Measurements from ENCODE around the gene SHISAL2A. TPM values are rescaled to one million over a fixed set of nuclear protein-coding genes. Genes with fewer than 3 reads are reported as not detected.
A peak's percentile ranks its signal among the peaks of the same experiment; 100 is the strongest.

The SHISAL2A gene
- total RNA-seq, 1 donor from 2014 or later, result 1.4 TPM

DNA sequence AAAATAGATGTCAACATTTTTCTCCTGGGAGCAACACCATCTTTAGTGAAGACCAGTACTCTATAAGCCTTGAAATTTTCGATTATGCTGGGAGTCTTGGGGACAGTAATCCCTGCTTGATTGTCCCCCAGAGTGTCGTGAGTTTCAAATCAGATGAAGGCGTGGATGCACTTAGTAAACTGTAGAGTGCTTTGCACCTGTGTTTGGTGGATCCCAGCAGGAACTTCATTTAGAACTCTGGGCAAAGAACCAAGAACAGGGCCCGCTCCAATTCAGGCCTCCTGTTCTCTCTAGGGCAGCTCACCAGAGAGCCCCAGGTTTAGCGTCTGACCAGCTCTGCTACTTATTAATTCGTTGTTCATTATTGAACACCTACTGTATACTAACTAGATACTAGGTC, 29.3 kb upstream of the SHISAL2A start:
- Mint-ChIP-seq H3K27ac (peak overlapping the region; percentile 90), H3K4me3 (peak overlapping the region; percentile 73)

DNA sequence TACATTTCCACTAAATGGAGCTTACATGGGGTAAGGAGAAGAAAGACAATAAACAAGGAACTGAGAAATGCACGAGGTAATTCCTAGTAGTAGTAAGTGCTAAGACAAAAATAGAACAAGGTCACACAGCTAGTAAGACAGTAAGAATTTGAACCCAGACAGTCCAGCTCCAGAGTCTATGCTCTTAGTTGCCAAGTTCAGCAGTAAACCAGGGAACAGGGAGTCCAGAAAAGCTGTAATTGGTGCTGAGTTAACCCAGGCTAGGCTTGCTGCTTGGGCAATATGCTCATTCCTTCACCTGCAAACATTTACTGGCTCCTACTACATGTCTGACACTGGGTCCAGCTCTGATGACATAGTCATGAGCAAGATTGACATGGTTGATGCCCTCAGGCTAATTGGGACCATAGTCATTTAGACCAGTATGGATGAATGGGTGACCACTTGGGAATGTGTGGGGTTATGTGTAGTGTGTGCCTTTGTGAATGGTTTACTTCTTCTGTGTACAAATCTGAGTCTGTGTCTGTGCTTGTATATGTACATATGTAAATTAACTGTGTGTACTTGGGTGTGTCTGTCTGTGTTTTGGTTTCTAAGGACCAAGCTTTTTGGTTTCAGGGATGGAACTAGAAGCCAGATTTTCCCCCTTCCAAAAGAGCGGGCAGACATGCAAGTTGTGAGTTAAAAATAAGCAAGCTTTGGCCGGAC, 28.8 kb upstream of the SHISAL2A start:
- DNase-seq (ENCODE audit: low spot score in 2 of 2, unreplicated experiment in 2 of 2), result no peak
- H3K9me3 Mint-ChIP-seq, result no peaks in the 10 kb centered on the region
- peaks cover 24% of the 10 kb centered on the region for H3K36me3 Mint-ChIP-seq
- H3K27me3 Mint-ChIP-seq (ENCODE audit: low read depth), result no peaks in the 10 kb centered on the region
- TF ChIP-seq, protein P1, sequence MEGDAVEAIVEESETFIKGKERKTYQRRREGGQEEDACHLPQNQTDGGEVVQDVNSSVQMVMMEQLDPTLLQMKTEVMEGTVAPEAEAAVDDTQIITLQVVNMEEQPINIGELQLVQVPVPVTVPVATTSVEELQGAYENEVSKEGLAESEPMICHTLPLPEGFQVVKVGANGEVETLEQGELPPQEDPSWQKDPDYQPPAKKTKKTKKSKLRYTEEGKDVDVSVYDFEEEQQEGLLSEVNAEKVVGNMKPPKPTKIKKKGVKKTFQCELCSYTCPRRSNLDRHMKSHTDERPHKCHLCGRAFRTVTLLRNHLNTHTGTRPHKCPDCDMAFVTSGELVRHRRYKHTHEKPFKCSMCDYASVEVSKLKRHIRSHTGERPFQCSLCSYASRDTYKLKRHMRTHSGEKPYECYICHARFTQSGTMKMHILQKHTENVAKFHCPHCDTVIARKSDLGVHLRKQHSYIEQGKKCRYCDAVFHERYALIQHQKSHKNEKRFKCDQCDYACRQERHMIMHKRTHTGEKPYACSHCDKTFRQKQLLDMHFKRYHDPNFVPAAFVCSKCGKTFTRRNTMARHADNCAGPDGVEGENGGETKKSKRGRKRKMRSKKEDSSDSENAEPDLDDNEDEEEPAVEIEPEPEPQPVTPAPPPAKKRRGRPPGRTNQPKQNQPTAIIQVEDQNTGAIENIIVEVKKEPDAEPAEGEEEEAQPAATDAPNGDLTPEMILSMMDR (IDR thresholded peaks at IDR 0.05; ENCODE audit: unreplicated experiment), result no peak
- peaks cover 25% of the 10 kb centered on the region for H3K4me1 Mint-ChIP-seq
- H3K4me3 Mint-ChIP-seq, result no peak overlapping the region
- H3K27ac Mint-ChIP-seq, result no peak overlapping the region

More for the DNA sequence above, 29.3 kb upstream of the SHISAL2A start:
- Mint-ChIP-seq H3K36me3 (peaks cover 22% of the 10 kb centered on the region), H3K9me3 (no peaks in the 10 kb centered on the region), H3K4me1 (peaks cover 25% of the 10 kb centered on the region), H3K27me3 (ENCODE audit: low read depth) (no peaks in the 10 kb centered on the region)
- TF ChIP-seq, protein P1 (IDR thresholded peaks at IDR 0.05; ENCODE audit: unreplicated experiment), result no peak
- no peak for DNase-seq (ENCODE audit: low spot score in 2 of 2, unreplicated experiment in 2 of 2)

DNA sequence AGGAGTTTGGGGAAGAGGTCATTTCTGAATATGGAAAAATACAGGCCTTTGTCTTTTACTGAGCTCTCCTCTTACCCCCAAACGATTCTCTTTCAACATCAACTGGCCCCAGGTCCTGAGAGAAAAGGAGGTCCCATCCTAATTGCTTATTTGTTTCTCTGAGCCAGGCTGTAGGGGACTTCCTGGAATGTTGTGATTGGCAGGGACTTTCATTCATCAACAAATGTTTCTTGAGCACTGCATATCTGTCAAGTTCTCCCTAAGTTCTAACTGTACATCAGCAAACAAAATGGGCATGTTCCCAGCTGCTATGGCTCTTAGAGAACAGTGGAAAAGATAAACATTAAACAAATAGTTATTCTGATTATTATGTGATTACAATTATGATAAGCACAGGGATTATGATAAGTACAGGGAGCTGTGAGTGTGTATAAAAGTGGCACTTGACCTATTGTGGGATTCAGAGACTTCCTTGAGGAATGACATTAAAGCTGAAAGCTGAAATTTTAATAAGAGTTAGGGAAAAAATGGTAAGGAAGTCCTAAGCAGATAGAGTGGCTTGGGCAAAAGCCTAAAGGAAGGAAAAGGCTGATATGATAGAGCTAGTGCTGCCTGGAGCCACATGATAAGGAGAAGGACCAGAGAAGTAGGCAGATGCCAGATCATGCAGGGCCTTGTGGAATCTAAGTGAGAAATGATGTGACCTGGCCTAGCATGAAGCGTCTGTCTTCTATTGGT, 19.2 kb upstream of the SHISAL2A start:
- no peak overlapping the region for H3K27ac Mint-ChIP-seq
- H3K4me3 Mint-ChIP-seq, result no peak overlapping the region
- DNase-seq (ENCODE audit: low spot score in 2 of 2, unreplicated experiment in 2 of 2), result no peak

DNA sequence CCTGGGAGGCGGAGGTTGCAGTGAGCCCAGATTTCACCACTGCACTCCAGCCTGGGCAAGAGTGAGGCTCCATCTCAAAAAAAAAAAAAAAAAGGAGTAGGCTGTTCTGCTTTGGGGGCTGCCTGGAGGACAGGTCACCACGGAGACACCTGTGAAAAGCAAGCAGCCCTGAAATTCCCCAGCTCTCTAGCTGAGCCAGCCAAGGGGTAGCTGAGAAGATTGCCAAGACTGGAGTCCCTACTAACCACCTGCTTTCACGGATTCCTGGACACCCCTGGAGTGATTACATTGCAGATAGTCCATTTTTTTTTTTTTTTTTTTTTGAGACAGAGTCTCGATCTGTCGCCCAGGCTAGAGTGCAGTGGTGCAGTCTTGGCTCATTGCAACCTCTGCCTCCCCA, 18.3 kb upstream of the SHISAL2A start:
- peaks cover 16% of the 10 kb centered on the region for H3K36me3 Mint-ChIP-seq
- no peaks in the 10 kb centered on the region for H3K27me3 Mint-ChIP-seq (ENCODE audit: low read depth)
- no peak for DNase-seq (ENCODE audit: low spot score in 2 of 2, unreplicated experiment in 2 of 2)
- H3K4me3 Mint-ChIP-seq, result no peak overlapping the region
- TF ChIP-seq, protein P1 (IDR thresholded peaks at IDR 0.05; ENCODE audit: unreplicated experiment), result no peak
- no peaks in the 10 kb centered on the region for H3K9me3 Mint-ChIP-seq
- no peak overlapping the region for H3K27ac Mint-ChIP-seq
- H3K4me1 Mint-ChIP-seq, result no peaks in the 10 kb centered on the region

More for the DNA sequence above, 19.2 kb upstream of the SHISAL2A start:
- TF ChIP-seq, protein P1 (IDR thresholded peaks at IDR 0.05; ENCODE audit: unreplicated experiment), result no peak
- Mint-ChIP-seq H3K9me3 (no peaks in the 10 kb centered on the region), H3K27me3 (ENCODE audit: low read depth) (no peaks in the 10 kb centered on the region), H3K4me1 (no peaks in the 10 kb centered on the region), H3K36me3 (peaks cover 16% of the 10 kb centered on the region)

DNA sequence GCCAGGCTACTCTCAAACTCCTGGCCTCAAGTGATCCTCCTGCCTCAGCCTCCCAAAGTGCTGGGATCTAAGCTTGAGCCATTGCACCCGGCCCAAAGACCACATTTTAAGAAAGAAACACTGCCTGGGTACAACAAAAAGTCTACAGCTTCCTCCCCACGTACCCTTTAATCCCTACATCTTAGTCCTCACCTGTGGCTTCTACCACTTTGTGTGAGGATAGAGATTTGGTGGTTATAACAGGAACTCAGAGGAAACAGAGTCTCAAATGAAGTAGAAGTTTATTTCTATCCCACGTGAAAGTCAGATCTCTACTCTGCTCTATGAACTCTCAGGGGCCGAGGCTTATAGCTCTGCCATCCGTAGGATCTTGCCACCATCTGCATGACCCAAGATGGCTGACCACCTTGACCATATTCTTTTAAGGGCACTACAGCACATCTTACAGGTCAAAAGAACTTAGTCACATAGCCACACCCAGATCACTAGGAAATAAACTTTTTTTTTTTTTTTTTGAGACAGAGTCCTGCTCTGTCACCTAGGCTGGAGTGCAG, 17.4 kb upstream of the SHISAL2A start:
- Mint-ChIP-seq H3K9me3 (peaks cover 3% of the 10 kb centered on the region), H3K27me3 (ENCODE audit: low read depth) (no peaks in the 10 kb centered on the region), H3K27ac (no peak overlapping the region), H3K36me3 (peaks cover 16% of the 10 kb centered on the region), H3K4me3 (no peak overlapping the region), H3K4me1 (no peaks in the 10 kb centered on the region)
- DNase-seq (ENCODE audit: low spot score in 2 of 2, unreplicated experiment in 2 of 2), result no peak
- TF ChIP-seq, protein P1 (IDR thresholded peaks at IDR 0.05; ENCODE audit: unreplicated experiment), result no peak
